Naive thymus-derived CD8-positive, alpha-beta T cell (primary cell): ENCODE measurements around the gene TNIP2. TPM values are rescaled to one million over a fixed set of nuclear protein-coding genes. Genes with fewer than 3 reads are reported as not detected.

Experiments
- ATAC-seq, 2 donors: fragments of 150-1000 bp; cut with Tn5 transposase in 1 of 2; sonication (Bioruptor Pico), chemical (Tn5 transposase) in 1 of 2; 1 replicate in 1 of 2; 2 replicates in 1 of 2; pipeline ENCODE4 v1.10.0; 2021; ENCODE audit warnings: mild to moderate bottlenecking in 2 of 2, moderate library complexity in 2 of 2
- POLR2A ChIA-PET: fragments of 350-600 bp; sonication (Branson Sonifier 250); formaldehyde crosslinking; loops from one replicate; lab custom pipeline; 2021; ENCODE audit warnings: antibody characterized with exemption; lab: Charles Lee
- DNase-seq, 10 donors: peaks; one replicate each; pipeline versions ENCODE4 v3.0.0 to v3.0.0-alpha.2; 2020 to 2022
- H3K27ac Mint-ChIP-seq, 10 donors: one replicate each; pipeline ENCODE4 v1.8.0; 2020 to 2022; ENCODE audit warnings: mild to moderate bottlenecking in 10 of 10, mixed read lengths in 10 of 10, moderate library complexity in 4 of 10, inconsistent platforms in 1 of 10
- H3K27me3 Mint-ChIP-seq, 5 donors: one replicate each; pipeline ENCODE4 v1.8.0; 2021 to 2022; ENCODE audit warnings: mixed read lengths in 5 of 5
- H3K36me3 Mint-ChIP-seq, 3 donors: one replicate each; pipeline ENCODE4 v1.8.0; 2020 to 2022; ENCODE audit warnings: mixed read lengths in 3 of 3, mild to moderate bottlenecking in 2 of 3, inconsistent platforms in 1 of 3
- H3K4me1 Mint-ChIP-seq, 4 donors: one replicate each; pipeline ENCODE4 v1.8.0; 2021 to 2022; ENCODE audit warnings: mixed read lengths in 4 of 4
- H3K4me3 Mint-ChIP-seq, 10 donors: one replicate each; pipeline ENCODE4 v1.8.0; 2020 to 2022; ENCODE audit warnings: mild to moderate bottlenecking in 10 of 10, mixed read lengths in 10 of 10, moderate library complexity in 6 of 10, inconsistent platforms in 1 of 10
- H3K9me3 Mint-ChIP-seq, 9 donors: one replicate each; pipeline ENCODE4 v1.8.0; 2020 to 2022; ENCODE audit warnings: mixed read lengths in 9 of 9, mild to moderate bottlenecking in 3 of 9, inconsistent platforms in 1 of 9, moderate library complexity in 1 of 9
- polyA plus RNA-seq, 3 donors: library from polyadenylated mRNA; unstranded; fragments of 300-500 nt; fragmentation: Illumina TruSeq; gene quantifications; one replicate each; pipeline ENCODE4 v1.2.3, GENCODE V29; 2021
- total RNA-seq, 8 experiments: library from RNA in 2 of 8; stranded (reverse) in 2 of 8; gene quantifications; one replicate each; pipeline ENCODE4 v1.2.3 and lab custom pipeline; 2021 to 2026

TNIP2 gene
- total and polyA plus RNA-seq, 5 experiments from 2014 or later: 34.2 to 52.5 (median 48.1) TPM

DNA sequence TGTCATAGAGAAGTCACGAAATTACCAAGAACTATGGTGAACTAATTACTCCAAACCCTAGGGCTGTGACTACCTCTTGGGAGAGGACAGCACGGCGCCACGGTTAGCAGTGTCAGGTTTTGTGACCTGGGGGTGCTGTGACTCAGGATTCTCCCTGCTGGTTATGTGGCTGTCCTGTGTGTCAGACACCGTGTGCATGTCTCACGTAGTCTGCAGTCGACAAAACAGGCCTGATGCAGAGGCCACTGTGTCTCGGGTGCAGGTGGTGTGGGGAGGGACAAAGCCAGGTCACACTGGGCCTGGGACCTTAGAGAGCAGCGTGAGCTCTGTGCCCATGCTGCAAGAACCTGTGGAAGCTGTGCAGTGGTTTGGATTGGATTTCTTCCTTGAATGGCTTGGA is 34.1 kb downstream of the TNIP2 start:
- no peaks in the 10 kb centered on the region for H3K9me3 Mint-ChIP-seq
- no peaks in the 10 kb centered on the region for H3K27me3 Mint-ChIP-seq
- peak overlapping the region in 7 of 10 donors; percentile 40 to 87 (median 78) for H3K27ac Mint-ChIP-seq
- no peak for DNase-seq
- H3K4me3 Mint-ChIP-seq: peak overlapping the region in 2 of 10 donors; percentile 29 to 34
- peaks cover 10 to 25% (median 18%) of the 10 kb centered on the region in 4 donors for H3K4me1 Mint-ChIP-seq
- ATAC-seq: no peak
- peaks cover 0 to 46% (median 13%) of the 10 kb centered on the region in 3 donors for H3K36me3 Mint-ChIP-seq
- POLR2A ChIA-PET: no interaction called here

DNA sequence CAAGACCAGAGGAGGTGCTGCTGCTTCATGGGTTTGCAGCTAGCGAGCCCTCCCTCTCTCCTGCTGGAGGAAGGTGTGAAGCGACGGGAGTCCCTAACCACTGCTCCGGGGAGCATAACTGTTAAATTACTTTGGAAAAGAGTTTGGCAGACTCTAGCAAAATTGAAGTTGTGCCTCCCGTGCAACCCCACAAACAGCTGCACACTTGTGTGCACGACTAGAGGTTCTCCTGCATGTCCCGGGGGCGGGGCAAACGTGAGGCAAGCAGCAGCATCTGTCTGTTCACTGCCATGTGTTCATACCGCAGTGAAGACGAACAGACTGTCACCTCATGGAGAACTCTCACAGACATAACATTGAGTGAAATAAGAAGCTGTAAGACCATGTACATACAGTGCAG is 34.5 kb downstream of the TNIP2 start:
- ATAC-seq: no peak
- Mint-ChIP-seq H3K27ac (peak overlapping the region in 2 of 10 donors; percentile 36 to 65), H3K9me3 (no peaks in the 10 kb centered on the region), H3K4me1 (peaks cover 10 to 25% (median 18%) of the 10 kb centered on the region in 4 donors), H3K27me3 (no peaks in the 10 kb centered on the region), H3K36me3 (peaks cover 0 to 49% (median 13%) of the 10 kb centered on the region in 3 donors), H3K4me3 (peak overlapping the region in 1 of 10 donors; percentile 20)
- POLR2A ChIA-PET: no interaction called here
- no peak for DNase-seq

DNA sequence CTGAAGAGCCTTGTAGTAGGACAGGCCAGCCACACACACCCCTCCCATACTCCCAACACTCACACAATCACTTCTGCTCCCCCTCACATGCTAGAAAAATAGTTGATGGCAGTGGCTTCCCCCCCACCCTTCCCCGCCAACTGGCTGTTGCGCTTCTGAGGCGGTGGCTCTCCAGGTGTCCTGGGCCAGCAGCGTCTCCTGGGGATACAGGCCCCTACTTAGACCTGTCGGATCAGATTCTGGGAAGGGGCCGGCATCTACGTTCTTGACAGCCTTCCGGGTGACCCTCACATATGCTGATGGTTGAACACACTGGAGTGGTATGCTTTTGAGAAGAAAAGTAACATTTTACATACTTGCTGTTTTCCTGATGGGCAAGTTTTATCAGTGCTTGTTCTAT is 39.9 kb downstream of the TNIP2 start:
- Mint-ChIP-seq H3K4me3 (peak overlapping the region in 1 of 10 donors; percentile 4), H3K4me1 (peaks cover 13 to 29% (median 21%) of the 10 kb centered on the region in 4 donors), H3K9me3 (no peaks in the 10 kb centered on the region), H3K27ac (peak overlapping the region in 4 of 10 donors; percentile 20 to 89 (median 58)), H3K36me3 (peaks cover 0 to 54% (median 15%) of the 10 kb centered on the region in 3 donors), H3K27me3 (no peaks in the 10 kb centered on the region)
- ATAC-seq (no peak), DNase-seq (no peak)
- POLR2A ChIA-PET: no interaction called here

DNA sequence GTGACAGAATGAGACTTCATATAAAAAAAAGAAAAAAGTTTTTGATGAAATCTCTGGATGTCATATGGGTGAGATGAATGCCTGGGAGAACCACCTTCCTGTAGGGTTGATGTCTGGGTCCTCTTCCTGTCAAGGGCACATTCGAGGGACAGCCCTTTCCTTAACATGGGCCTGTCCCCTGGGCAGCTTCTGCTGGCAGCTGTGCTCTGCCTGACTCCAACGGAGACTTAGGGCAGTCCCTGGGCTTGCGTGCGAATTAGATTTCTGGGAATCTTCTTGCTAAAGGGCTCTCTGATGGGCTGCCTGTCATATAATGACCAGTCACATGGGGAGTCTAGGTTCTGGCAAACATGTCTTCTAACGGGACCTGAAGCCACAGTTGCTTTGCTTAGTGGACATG is 40.7 kb downstream of the TNIP2 start:
- Mint-ChIP-seq H3K36me3 (peaks cover 0 to 55% (median 15%) of the 10 kb centered on the region in 3 donors), H3K9me3 (no peaks in the 10 kb centered on the region), H3K27ac (peak overlapping the region in 7 of 10 donors; percentile 19 to 80 (median 54)), H3K4me3 (no peak overlapping the region), H3K4me1 (peaks cover 13 to 29% (median 21%) of the 10 kb centered on the region in 4 donors), H3K27me3 (no peaks in the 10 kb centered on the region)
- DNase-seq (no peak), ATAC-seq (no peak)
- POLR2A ChIA-PET: no interaction called here

DNA sequence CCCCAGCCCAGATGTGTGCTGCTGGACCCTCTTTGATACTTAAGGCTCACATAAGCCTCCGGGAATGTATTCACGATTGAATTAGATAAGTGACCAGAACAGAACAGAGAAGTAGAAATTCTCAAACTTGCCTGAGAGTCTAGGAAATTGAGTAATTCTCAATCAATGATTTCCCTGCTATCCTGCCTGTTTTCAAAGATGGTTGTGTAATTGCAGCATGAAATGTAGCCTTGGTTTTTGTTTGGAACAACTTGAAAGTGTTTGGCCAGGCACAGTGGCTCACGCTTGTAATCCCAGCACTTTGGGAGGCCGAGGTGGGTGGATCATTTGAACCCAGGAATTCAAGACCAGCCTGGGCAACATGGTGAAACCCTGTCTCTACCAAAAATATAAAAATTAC is 41.2 kb downstream of the TNIP2 start:
- POLR2A ChIA-PET: interaction anchor here (0.6 kb wide), 1 partner anchor 9 kb away, joined by 3 read pairs; no protein-coding TSS in a partner anchor
- DNase-seq (no peak), ATAC-seq (no peak)
- Mint-ChIP-seq H3K27me3 (no peaks in the 10 kb centered on the region), H3K9me3 (no peaks in the 10 kb centered on the region), H3K4me1 (peaks cover 13 to 29% (median 21%) of the 10 kb centered on the region in 4 donors), H3K27ac (peak overlapping the region in 6 of 10 donors; percentile 19 to 92 (median 89)), H3K36me3 (peaks cover 0 to 51% (median 14%) of the 10 kb centered on the region in 3 donors), H3K4me3 (no peak overlapping the region)

DNA sequence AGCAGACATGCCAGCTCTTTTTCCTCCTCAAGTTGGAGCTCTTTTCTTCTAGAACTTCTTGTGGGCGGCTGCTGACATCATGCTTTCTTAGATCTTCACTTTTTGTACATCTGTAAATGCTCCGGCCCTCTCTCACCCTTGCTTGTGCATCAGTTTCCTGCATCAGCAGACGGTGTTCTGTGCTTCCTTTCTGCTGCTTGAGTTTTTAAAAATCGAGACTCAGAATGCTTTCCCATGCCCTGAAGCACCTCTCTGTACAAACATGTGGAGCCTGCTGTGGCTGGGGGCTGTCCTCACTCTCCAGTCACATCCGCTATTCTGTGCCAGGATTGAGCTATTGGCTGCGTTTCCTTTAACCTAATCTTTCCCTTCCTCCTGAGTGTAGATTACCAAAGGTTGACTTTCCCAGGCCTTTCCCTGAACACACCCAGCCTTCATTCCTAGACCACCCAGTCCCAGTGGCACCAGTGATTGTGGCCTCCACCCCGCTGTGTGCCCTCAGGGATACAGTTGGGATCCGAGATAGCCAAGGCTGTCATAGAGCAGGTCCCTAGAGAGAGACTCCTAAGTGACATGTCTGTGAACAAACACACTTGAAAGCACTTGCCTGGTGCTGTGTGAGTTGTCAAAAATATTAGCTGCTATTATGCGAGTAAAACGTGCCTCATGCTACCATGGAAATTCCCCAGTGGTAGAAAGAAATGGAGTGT is 41.9 kb downstream of the TNIP2 start:
- Mint-ChIP-seq H3K9me3 (no peaks in the 10 kb centered on the region), H3K36me3 (peaks cover 0 to 50% (median 11%) of the 10 kb centered on the region in 3 donors), H3K4me1 (peaks cover 13 to 29% (median 21%) of the 10 kb centered on the region in 4 donors), H3K4me3 (peak overlapping the region in 9 of 10 donors; percentile 2 to 76 (median 42)), H3K27ac (peak overlapping the region; percentile 71 to 94 (median 90)), H3K27me3 (no peaks in the 10 kb centered on the region)
- DNase-seq (peak in 8 of 10 donors; percentile 15 to 70 (median 56)), ATAC-seq (peak; percentile 93 to 97)
- POLR2A ChIA-PET: interaction anchor here (0.6 kb wide), 1 partner anchor 10 kb away, joined by 3 read pairs; no protein-coding TSS in a partner anchor

DNA sequence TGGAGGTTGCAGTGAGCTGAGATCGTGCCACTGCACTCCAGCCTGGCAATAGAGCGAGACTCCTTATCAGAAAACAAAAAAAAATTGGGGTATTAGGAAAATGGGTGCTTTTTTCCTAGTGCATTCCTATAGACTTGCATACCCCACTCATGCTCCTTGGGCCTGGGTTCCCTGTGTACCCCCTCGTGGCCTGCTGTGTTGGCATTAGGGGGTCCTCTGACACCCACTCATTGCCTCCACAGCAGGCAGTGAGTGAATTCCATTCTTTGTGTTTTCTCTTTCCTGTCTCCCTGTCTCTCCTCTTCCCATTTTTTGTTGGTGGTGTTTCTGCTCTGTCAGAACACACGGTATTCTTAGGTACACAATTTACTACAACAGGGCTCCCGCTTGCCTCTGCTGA is 42.8 kb downstream of the TNIP2 start:
- ATAC-seq (no peak), DNase-seq (no peak)
- Mint-ChIP-seq H3K4me3 (peak overlapping the region in 3 of 10 donors; percentile 2 to 65 (median 59)), H3K27ac (peak overlapping the region; percentile 71 to 94 (median 90)), H3K9me3 (no peaks in the 10 kb centered on the region), H3K27me3 (no peaks in the 10 kb centered on the region), H3K36me3 (peaks cover 0 to 46% (median 5%) of the 10 kb centered on the region in 3 donors), H3K4me1 (peaks cover 13 to 29% (median 21%) of the 10 kb centered on the region in 4 donors)
- POLR2A ChIA-PET: no interaction called here

DNA sequence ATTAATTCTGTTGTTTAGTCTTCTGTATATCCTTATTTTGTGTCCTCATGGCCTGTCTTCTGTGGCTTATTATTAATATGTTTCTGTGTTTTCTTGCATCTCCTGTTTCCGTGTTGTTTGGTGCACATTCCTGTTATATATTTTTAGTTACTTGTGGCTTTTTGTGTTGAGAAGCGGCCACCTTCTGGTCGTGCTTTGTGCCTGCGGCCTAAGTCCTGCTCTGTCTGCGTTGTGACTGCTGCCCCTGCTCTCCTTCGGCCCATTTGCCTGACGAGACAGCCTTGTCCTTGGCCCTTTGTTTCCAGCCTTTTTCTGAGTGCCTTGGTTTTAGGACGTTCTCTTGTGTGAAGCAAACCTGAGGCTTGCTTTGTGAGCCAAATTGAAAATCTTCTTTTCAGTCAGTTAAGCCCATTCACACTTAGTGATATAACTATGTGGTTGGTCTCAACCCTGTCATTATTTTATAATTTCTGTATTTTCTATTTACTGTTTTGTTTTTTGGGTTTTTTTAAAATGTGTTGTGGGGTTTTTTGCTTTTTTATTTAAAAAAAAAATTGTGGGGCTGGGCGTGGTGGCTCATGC is 43.8 kb downstream of the TNIP2 start:
- DNase-seq (no peak), ATAC-seq (no peak)
- no peaks in the 10 kb centered on the region for H3K27me3 Mint-ChIP-seq
- POLR2A ChIA-PET: no interaction called here
- no peaks in the 10 kb centered on the region for H3K9me3 Mint-ChIP-seq
- peaks cover 0 to 43% (median 5%) of the 10 kb centered on the region in 3 donors for H3K36me3 Mint-ChIP-seq
- H3K4me1 Mint-ChIP-seq: peaks cover 13 to 29% (median 21%) of the 10 kb centered on the region in 4 donors
- H3K4me3 Mint-ChIP-seq: no peak overlapping the region
- peak overlapping the region in 6 of 10 donors; percentile 27 to 81 (median 44) for H3K27ac Mint-ChIP-seq

DNA sequence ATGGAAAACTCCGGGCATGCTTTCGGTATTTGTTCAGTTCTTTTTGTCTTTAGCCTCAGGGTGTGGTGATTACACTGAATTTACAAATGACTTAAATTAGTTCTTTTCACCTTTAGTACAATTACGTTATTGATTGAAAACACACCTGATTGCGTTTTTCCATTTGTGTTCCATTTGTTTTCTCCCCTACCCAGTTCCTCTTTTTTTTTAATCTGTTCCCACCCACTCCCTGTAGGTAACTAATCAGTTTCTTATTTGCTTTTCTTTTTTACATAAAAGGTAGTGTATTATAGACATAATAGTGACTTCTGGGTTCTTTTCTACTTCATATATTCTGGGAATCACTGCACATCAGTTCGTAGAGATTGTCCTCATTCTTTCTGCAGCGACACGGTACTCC is 53.4 kb downstream of the TNIP2 start:
- H3K9me3 Mint-ChIP-seq: no peaks in the 10 kb centered on the region
- H3K4me1 Mint-ChIP-seq: no peaks in the 10 kb centered on the region
- H3K4me3 Mint-ChIP-seq: no peak overlapping the region
- DNase-seq: no peak
- H3K27ac Mint-ChIP-seq: peak overlapping the region in 1 of 10 donors; percentile 79
- H3K27me3 Mint-ChIP-seq: no peaks in the 10 kb centered on the region
- H3K36me3 Mint-ChIP-seq: peaks cover 9 to 84% (median 17%) of the 10 kb centered on the region in 3 donors
- no peak for ATAC-seq
- POLR2A ChIA-PET: no interaction called here

DNA sequence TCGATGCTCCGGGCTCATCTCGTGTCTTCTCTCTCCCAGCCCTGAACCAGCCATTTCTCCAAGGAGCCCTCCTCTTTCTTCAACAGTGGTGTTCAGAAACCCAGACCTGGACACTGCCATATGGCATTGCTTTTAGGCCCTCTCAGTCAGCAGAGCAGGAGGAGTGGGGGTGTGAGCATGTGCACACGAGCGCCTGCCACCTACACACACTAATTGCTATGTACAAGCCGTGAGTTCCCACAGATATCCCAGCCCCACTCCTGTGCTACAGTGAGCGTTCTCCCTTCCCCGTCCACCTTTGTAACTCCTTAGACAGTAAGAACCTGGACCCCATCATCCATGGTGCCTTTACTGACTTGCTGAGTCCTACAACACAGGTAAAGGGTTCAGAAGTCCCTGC is 53.8 kb downstream of the TNIP2 start:
- no peak for ATAC-seq
- DNase-seq: no peak
- Mint-ChIP-seq H3K36me3 (peaks cover 9 to 88% (median 17%) of the 10 kb centered on the region in 3 donors), H3K27ac (peak overlapping the region in 2 of 10 donors; percentile 14 to 79), H3K27me3 (no peaks in the 10 kb centered on the region), H3K9me3 (no peaks in the 10 kb centered on the region), H3K4me1 (no peaks in the 10 kb centered on the region), H3K4me3 (no peak overlapping the region)
- POLR2A ChIA-PET: no interaction called here

DNA sequence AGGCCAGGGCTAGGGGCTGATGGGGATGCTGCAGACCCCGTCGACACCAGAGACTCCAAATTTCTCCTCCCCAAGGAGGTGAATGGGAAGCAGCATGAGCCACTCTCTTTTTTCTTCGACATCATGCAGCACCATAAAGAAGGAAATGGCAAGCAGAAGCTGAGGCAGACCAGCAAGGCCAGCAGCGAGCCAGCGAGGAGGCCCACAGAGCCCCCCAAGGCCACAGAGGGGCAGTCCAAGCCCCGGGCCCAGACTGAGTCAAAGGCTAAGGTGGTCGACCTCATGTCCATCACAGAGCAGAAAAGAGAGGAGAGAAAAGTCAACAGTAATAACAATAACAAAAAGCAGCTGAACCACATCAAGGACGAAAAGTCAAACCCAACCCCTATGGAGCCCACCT is 56.1 kb downstream of the TNIP2 start:
- H3K27ac Mint-ChIP-seq: peak overlapping the region in 3 of 10 donors; percentile 38 to 76 (median 71)
- H3K4me3 Mint-ChIP-seq: no peak overlapping the region
- POLR2A ChIA-PET: no interaction called here
- DNase-seq (no peak), ATAC-seq (no peak)
- H3K27me3 Mint-ChIP-seq: no peaks in the 10 kb centered on the region
- H3K36me3 Mint-ChIP-seq: peaks cover 9 to 92% (median 25%) of the 10 kb centered on the region in 3 donors
- H3K4me1 Mint-ChIP-seq: peaks cover 0 to 9% (median 0%) of the 10 kb centered on the region in 4 donors
- no peaks in the 10 kb centered on the region for H3K9me3 Mint-ChIP-seq

DNA sequence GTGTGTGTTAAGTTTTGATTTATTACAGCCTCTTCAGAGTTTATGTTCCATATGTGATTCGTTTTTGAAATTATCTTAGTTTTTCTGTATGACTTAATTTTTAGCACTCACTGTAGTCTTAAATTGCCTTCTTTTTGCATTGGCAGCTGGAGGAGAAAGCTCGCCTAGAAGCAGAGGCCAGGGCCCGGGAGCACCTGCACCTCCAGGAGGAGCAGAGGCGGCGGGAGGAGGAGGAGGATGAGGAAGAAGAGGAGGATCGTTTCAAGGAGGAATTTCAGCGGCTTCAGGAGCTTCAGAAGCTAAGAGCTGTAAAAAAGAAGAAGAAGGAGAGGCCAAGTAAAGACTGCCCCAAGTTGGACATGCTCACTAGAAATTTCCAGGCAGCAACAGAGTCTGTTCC is 56.6 kb downstream of the TNIP2 start:
- no peaks in the 10 kb centered on the region for H3K27me3 Mint-ChIP-seq
- peaks cover 0 to 11% (median 0%) of the 10 kb centered on the region in 4 donors for H3K4me1 Mint-ChIP-seq
- no peak overlapping the region for H3K4me3 Mint-ChIP-seq
- peaks cover 9 to 92% (median 28%) of the 10 kb centered on the region in 3 donors for H3K36me3 Mint-ChIP-seq
- POLR2A ChIA-PET: no interaction called here
- peak overlapping the region in 4 of 10 donors; percentile 4 to 76 (median 36) for H3K27ac Mint-ChIP-seq
- DNase-seq (no peak), ATAC-seq (no peak)
- H3K9me3 Mint-ChIP-seq: no peaks in the 10 kb centered on the region
